RWPE2 (cell line): ENCODE results near the gene PSMD1.

ENCODE experiments used
- ATAC-seq: fragments of 200-7000 bp; cut with Tn5 transposase; 3 replicates; pipeline ENCODE4 v1.9.1; 2021; ENCODE audit warnings: low read depth
- DNase-seq: peaks from one replicate; pipeline ENCODE4 v3.0.0-alpha.2; 2020; ENCODE audit warnings: low spot score
- H3K27ac ChIP-seq: fragments of 450-650 bp; 2 replicates; pipeline ENCODE4 v1.5.1; 2017; ENCODE audit warnings: mild to moderate bottlenecking; ENCODE audit not compliant: poor library complexity, severe bottlenecking
- H3K27me3 ChIP-seq: fragments of 250-450 bp; sonication (Bioruptor Pico); 2 replicates; pipeline ENCODE4 v1.5.1; 2021; ENCODE audit warnings: mild to moderate bottlenecking, moderate library complexity; ENCODE audit not compliant: insufficient read depth, poor library complexity, severe bottlenecking
- H3K36me3 ChIP-seq: fragments of 250-450 bp; sonication (Bioruptor Pico); 2 replicates; pipeline ENCODE4 v1.5.1; 2020; ENCODE audit warnings: low read depth, mild to moderate bottlenecking, moderate library complexity
- H3K4me1 ChIP-seq: fragments of 250-450 bp; sonication (Bioruptor Pico); 2 replicates; pipeline ENCODE4 v1.5.1; 2021; ENCODE audit warnings: mild to moderate bottlenecking, moderate library complexity; ENCODE audit not compliant: insufficient read depth, poor library complexity, severe bottlenecking
- H3K4me3 ChIP-seq: fragments of 250-450 bp; sonication (Bioruptor Pico); 2 replicates; pipeline ENCODE4 v1.5.1; 2021; ENCODE audit warnings: mild to moderate bottlenecking, moderate library complexity; ENCODE audit not compliant: severe bottlenecking
- H3K9me3 ChIP-seq: fragments of 250-450 bp; sonication (Bioruptor Pico); 2 replicates; pipeline ENCODE4 v1.5.1; 2021; ENCODE audit warnings: mild to moderate bottlenecking, moderate library complexity; ENCODE audit not compliant: severe bottlenecking
- CTCF ChIP-seq: fragments of 450-650 bp; IDR thresholded peaks from one replicate; pipeline ENCODE4 v1.5.1; 2017; ENCODE audit warnings: mild to moderate bottlenecking, moderate library complexity; ENCODE audit not compliant: poor library complexity, severe bottlenecking

Gene PSMD1

GRCh38 chr2:231187736-231188505, 131.3 kb downstream of the PSMD1 start:
- no peak overlapping the region for H3K4me3 ChIP-seq
- no peak for TF ChIP-seq CTCF
- DNase-seq (no peak), ATAC-seq (no peak)
- no peak overlapping the region for H3K27ac ChIP-seq
- H3K4me1 ChIP-seq = no peaks in the 10 kb centered on the region
- H3K9me3 ChIP-seq = no peaks in the 10 kb centered on the region
- H3K27me3 ChIP-seq = peaks cover 7% of the 10 kb centered on the region
- no peaks in the 10 kb centered on the region for H3K36me3 ChIP-seq

DNA sequence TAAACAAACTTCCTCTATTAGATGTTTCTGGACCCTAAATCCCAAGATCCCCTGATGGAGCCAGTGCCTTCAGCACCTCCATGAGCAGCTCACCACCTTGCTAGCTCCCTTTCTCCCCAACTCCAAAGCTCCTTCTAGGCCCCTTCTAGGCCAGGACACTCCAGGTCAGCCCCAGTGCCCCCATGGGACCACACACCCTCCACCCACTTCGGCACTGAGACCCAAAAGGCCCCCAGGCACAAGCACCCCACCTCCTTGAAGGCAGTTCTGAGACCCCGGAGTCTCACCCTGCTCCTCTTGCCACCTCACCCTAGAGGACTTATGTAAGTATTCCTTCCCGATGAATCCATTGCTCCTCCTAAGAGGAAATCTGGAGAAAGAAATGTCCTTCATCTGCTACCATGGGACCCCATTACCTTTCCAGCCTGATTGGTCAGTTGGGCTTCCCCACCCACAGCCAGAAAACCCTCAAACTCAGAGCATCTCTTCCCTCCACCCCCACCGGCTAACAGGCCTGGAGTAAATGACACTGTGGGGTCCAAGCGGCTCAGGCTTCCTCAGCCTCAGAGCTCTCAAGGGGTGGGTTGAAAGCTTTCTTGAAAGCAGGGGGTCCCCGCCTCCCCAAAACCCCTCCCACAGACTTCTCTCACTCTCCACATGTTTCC, 132.0 kb downstream of the PSMD1 start:
- no peaks in the 10 kb centered on the region for H3K4me1 ChIP-seq
- TF ChIP-seq CTCF = no peak
- H3K27me3 ChIP-seq = peaks cover 7% of the 10 kb centered on the region
- DNase-seq = no peak
- H3K36me3 ChIP-seq = no peaks in the 10 kb centered on the region
- no peaks in the 10 kb centered on the region for H3K9me3 ChIP-seq
- ATAC-seq = no peak
- H3K27ac ChIP-seq = no peak overlapping the region
- H3K4me3 ChIP-seq = no peak overlapping the region

DNA sequence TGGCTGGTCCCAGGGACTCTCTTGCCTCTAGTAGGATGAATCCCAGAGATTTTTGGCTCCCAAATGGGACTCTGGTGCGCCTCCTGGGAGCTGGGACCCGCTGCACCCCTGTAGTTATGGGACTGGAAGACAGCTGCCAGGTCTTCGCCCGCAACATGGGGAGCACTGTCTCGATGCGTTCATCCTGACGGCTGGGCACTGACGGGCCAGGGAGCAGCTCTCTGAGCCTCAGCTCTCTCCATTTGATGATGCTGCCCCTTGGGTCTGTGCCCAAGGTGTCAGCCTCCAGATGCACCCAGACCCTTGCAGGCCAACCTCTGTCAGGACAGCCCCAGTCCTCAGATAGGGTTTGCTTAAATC, 132.5 kb downstream of the PSMD1 start:
- peaks cover 7% of the 10 kb centered on the region for H3K27me3 ChIP-seq
- no peak for TF ChIP-seq CTCF
- ATAC-seq = no peak

GRCh38 chr2:231189571-231190495, 133.2 kb downstream of the PSMD1 start:
- no peak overlapping the region for H3K4me3 ChIP-seq
- no peaks in the 10 kb centered on the region for H3K9me3 ChIP-seq
- peaks cover 7% of the 10 kb centered on the region for H3K27me3 ChIP-seq
- no peaks in the 10 kb centered on the region for H3K4me1 ChIP-seq
- TF ChIP-seq CTCF = no peak
- H3K27ac ChIP-seq = no peak overlapping the region
- ATAC-seq = peak; percentile 8; the same call in 1 of the 3 replicates
- H3K36me3 ChIP-seq = no peaks in the 10 kb centered on the region
- no peak for DNase-seq

More for the DNA sequence above, 132.5 kb downstream of the PSMD1 start:
- no peaks in the 10 kb centered on the region for H3K9me3 ChIP-seq
- no peak for DNase-seq
- no peaks in the 10 kb centered on the region for H3K36me3 ChIP-seq
- no peaks in the 10 kb centered on the region for H3K4me1 ChIP-seq
- H3K4me3 ChIP-seq = no peak overlapping the region
- no peak overlapping the region for H3K27ac ChIP-seq
